CD4-positive, alpha-beta T cell treated with Interleukin-6 for 4 hours (primary cell): Measurements from ENCODE around the gene GIGYF2.

ENCODE experiments used
- DNase-seq: peaks from one replicate; pipeline ENCODE4 v3.0.0-alpha.2; 2020; ENCODE audit warnings: mixed read lengths

The GIGYF2 gene

GRCh38 chr2:232883116-232883721 is 186.1 kb downstream of the GIGYF2 start:
- no peak for DNase-seq

DNA sequence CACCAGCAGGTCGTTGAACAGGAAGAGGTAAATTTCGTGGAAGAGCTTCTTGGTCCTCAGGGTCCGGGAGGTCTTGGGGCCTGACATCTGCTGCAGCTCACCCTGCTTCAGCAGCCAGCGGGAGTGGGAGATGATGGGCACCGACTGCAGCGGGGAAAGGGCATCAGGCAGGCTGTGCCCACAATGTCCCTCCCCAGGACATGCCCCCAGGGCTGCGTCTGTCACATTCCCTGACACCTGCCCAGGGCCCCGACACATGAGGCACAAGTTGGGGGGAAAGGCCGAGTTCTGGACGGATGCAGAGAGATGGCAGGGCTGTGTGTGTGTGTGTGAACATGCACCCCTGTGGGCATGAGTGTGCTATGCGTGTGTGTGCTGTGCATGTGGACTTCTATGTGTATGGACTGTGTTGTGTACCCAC is 186.9 kb downstream of the GIGYF2 start:
- no peak for DNase-seq

DNA sequence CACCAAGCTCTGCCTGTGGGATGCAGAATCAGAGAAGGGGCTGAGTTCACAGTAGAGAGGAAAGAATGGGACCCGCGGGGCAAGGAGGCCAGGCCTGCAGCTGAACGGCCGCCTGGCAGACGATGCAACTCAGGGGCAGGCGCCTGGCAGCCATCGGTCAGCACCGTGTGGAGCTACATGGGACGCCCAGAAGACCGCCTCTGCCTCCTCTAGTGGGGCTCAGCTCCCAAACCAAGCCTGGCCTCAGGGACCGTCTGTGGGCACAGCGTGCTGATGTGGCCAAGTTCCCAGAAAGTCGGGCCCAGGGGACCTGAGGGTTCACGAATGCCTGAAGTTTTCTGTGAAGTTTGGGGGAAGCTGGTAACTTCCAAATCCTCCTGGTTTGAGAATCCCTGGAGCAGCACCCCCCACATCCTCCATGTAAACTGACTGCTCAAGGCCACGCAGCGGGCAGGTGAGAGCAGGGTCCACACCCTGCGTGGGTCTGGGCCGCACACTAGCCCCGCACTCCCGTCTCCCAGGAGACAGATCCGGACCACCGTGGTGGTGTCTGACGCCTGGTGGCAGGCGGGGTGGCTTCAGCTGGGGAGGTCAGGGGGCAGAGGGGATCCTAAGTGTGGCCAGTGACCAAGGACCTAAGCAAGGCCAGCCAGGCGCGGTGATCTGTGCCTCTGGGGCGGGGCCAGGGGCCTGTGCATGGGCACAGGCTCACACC is 187.6 kb downstream of the GIGYF2 start:
- no peak for DNase-seq

DNA sequence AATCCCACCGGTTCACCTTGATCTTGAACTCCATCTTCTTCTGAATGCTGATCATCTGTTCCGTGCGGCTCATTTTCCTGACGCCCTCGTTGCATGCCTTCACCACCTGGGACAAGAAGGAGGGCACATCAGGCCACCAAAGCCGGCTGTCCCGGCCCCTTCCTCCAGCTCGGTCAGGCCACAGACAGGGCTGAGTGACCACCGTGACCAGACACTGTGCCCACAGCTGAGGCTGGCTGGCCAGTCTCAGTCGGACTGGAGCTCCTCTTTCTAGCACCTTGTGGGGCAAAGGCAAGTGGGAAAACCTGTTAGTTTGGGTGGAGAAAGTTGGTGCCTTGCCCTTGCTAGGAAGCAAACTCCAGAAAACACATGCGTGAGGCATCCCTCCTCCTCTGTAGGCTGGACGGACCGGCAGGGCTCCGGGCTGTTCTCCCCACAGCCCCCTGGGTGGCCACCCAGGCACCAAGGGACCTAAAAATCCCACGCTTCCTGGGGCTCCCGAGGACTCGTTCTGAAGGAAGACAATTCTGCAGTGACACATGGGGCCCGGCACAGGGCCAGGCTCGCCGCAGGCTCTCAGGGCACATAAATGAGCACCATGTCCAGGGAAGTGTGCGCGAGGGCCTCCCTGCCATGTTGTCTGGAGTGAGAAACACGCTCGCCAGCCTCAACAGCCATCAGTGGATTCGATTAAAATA is 188.3 kb downstream of the GIGYF2 start:
- DNase-seq: no peak

GRCh38 chr2:232886176-232886575 is 189.0 kb downstream of the GIGYF2 start:
- no peak for DNase-seq

GRCh38 chr2:232886632-232887031 is 189.5 kb downstream of the GIGYF2 start:
- DNase-seq: no peak

DNA sequence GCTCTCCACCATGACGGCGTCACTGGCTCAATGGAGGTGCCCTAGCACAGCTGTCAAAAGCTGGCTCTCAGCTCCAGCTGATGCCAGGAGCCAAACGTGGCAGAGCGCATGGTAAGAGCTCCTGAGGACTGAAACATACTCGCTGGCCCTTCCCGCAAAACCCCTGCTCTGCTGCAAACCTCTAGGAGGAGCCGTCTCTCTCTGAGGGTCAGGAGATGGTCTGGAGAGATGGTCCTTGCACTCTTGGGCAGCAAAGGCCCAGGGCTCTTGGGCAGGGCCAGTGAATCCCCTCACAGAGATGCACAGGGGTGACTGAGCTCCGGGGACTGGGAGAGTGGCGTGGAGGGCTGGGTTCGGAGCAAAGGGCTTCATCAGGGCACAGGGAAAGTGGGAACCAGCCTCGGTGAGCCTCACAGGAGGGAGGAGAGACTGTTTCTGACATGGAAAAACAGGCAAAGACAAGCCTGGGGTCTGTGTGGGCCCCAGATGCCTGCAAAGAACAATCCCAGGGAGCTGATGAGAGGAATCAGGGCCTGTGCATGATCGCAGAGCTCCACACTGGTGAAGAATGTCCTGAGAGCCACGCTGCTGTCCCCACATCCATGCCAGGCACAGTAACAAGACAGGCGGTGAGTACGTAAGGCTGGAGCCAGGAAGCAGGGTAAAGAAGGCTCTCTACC is 190.2 kb downstream of the GIGYF2 start:
- DNase-seq: no peak

GRCh38 chr2:232888099-232888836 is 191.1 kb downstream of the GIGYF2 start:
- DNase-seq: no peak

DNA sequence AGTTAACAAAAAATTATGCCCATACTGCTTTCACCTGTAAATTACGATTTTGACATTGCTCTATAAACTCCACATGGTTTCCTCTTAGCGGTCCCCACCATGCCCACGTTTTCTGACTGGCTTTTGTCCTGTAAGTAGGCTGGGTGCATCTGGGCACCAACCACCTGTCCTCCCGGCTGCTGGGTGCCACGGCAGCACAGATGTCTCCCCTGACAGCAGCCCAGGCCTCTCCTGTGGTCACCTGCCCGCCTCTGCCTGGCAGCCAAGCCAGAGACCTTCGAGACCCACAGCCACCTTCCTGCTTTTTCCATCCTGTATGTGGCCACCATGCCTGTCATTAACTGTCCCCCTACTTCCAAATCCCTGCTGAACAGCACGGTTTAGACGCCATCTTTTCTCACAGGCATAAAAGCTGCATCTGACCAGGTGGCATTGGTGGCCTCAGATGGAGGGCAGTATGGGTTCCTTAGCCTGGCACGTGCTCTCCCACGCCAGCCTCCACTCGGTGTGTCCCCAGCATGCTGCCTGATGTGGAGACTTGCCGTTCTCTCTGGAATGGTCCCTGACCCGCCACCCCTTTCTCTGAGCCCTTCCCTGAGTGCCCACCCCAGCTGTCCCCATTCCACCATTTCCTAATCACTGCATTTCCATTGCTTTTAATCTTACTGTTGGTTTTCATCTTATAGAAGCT is 191.9 kb downstream of the GIGYF2 start:
- DNase-seq: no peak

- DNase-seq: no peak
These were observed 192.8 kb downstream of the GIGYF2 start for GRCh38 chr2:232889876-232890401.

DNA sequence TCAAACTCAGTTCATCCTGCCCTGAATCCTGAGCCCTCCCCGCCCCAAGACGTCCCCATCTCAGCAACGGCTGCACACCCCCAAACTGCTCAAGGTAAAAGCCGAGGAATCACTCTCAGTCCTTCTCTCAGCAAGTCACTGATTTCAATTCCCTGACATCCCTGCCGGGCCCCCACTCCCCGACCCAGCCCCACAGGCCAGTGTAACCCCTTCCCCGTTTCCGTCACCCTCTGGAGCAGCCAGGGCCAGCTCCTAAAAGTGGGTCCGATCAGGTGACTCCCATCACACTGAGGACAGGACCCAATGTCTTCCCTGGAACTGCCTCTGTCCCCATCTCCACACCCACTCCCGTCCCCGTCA is 193.4 kb downstream of the GIGYF2 start:
- no peak for DNase-seq

DNA sequence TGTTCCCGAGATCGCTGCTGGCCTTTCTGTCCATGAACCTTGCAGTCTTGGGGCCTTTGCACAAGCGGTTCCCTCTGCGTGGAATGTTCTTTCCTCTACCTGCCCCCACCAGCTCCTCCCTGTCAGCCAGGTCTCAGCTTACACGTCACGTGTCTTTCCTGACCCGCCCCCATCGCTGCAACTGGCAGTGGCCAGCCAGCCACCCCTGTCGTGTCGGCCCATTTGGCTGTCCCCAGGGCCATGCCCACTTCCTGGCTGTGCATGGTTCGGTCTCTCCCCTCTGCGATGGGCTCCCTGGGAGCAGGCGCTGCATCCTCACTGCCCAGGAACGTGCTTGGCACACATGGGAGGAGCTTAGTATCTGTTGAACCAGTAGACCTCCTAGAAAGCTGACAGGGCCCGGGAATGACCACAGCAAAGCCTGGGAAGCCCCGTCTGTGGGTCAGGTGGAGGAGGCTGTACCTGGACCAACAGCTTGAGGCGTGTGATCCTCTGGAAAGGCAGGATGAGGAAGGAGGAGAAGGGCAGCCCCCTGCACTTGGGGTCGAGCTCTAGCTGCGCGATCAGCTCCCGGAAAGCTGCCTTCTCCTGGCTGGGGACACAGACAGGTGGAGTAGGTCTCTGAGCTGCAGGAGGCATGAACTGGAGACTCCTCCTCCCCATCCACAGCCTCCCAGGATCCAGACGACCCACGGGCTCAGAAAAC is 193.9 kb downstream of the GIGYF2 start:
- no peak for DNase-seq

GRCh38 chr2:232891621-232892071 is 194.5 kb downstream of the GIGYF2 start:
- DNase-seq: no peak

DNA sequence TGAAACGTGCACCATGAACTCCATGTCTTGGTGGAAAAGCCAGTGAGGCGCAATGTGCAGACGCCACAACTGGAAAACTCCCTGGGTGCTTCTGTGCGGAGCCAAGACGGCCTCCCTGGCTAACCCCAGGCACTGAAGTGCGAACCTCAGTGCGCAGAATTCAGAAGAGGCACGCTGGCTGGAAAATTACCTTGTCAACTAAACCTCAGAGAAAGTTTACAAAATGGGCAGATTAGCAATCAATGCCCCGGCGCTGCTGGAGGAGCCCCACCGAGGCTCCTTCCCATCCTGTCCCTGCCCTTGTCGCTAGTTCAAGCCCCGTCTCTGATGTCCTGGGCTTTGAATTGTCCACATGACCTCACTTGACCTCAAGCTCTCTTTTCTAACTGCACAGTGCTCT is 195.1 kb downstream of the GIGYF2 start:
- no peak for DNase-seq

GRCh38 chr2:232892843-232893242 is 195.7 kb downstream of the GIGYF2 start:
- no peak for DNase-seq

DNA sequence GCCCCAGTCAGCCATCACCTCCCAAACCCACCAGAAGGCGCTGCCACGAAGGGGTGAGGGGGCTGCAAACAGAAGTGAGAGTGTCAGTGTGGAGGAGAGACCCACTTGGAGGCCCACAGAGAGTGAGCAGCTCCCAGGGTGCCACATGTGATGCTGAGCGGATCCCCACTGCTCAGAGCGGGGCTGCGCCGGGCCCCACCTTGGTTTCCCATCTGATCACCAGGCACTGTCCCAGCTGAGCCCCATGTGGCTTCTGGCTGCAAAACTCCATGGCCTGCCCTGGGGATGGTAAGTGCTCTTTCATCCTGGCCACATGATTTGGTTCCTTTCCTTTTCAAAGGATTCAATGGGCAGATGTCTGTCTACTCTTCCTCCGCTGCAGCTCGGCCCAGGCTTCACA is 196.7 kb downstream of the GIGYF2 start:
- no peak for DNase-seq

DNA sequence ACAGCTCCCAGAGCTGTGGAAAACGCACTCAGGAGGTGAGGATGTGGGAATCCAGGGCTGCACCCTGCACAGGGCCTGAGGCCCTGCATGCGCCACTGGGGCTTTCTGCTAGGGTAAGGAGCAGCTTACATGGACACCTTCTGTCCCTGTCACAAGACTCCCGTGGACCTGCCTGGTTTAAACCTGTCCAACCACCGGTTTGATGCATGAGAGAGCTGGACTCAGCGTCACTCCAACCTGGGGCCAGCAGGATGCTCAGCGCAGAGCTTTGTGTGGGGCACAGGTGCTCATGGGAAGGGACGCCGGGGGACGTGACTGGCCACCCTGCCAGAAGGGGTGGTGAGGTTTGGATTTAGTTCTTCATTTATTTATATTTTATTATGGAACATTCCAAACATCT is 197.1 kb downstream of the GIGYF2 start:
- no peak for DNase-seq

DNA sequence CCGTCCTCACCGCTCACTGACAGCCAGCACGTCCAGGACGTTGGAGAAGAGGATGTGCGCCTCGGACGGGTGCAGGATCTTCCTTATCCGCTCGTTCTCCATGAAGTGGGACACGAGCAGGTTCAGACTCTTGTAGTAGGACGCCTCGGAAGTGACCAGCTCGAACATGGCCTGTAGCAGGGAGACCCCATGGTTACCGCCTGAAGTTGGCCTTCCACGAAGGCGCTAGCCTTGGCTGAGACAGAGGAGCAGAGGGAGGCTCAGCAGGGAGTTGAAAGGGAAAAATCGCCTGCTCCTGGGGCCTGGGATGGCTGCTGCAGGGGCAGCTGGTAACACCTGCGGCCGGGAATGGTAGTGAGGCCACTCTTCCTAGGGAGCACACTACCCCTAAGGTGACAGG is 197.6 kb downstream of the GIGYF2 start:
- no peak for DNase-seq

DNA sequence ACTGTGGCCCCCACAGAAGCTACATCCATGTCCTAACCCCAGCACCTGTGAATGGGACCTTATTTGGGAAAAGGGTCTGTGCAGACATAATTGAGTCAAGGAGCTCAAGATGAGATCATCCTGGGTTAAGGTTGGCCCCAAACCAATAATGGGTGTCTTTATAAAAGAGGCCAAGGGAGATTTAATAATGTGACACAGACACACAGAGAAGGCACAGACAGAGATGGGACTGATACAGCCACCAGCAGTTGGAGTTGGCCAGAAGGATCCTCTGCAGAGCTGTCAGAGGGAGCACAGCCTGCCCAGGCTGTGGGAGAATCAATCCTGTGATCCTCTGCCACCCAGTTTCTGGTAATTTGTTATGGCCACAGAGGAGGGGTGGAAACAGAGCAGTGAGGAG is 199.0 kb downstream of the GIGYF2 start:
- DNase-seq: no peak

DNA sequence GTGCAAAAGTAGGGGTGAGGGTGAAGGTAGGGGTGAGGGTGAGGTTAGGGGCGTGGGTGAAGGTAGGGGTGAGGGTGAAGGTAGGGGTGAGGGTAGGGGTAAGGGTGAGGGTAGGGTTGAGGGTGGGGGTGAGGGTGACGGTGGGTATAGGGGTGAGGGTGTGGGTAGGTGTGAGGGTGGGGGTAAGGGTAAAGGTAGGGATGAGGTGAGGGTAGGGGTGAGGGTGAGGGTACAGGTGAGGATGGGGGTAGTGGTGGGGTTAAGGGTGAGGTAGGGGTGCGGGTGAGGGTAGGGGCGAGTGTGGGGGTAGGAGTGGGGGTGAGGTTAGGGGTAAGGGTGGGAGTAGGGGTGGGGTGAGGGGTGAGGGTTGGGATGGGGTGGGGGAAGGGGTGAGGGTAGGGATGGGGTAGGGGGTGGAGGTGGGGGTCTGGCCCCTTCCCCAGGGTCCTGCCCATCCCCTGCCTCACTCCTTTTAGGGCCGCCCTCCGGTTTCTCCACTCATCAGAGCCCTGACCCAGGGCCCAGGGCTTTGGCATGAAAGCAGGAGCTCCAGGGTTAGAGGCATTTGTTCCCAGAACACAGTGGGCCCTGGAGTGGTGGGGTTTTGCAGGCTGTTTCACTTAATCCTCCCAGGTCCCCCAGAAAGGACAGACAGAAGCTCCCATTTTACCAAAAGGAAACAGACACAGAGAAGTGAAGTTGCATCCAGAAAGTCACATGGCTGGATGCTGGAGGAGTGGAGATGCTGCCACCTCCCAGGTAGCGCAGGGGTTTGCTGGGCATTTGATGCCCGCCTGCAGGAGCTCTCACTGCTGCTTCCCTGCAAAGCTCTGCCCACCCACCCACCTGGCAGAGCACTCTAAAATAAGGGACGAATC is 199.8 kb downstream of the GIGYF2 start:
- DNase-seq: no peak
